DMS79 (cell line): ENCODE measurements around the gene NKX2-3.

ENCODE experiments used
- DNase-seq: peaks from one replicate; lab custom pipeline; 2025; lab: John Stamatoyannopoulos, UW

The NKX2-3 gene

GRCh38 chr10:99532687-99533495 lies at the start of gene NKX2-3:
Gene NKX2-3, plus strand, starts transcription at chr10:99532942. Its CDS starts 190 bp downstream, at chr10:99533132.
- DNase-seq = no peak

DNA sequence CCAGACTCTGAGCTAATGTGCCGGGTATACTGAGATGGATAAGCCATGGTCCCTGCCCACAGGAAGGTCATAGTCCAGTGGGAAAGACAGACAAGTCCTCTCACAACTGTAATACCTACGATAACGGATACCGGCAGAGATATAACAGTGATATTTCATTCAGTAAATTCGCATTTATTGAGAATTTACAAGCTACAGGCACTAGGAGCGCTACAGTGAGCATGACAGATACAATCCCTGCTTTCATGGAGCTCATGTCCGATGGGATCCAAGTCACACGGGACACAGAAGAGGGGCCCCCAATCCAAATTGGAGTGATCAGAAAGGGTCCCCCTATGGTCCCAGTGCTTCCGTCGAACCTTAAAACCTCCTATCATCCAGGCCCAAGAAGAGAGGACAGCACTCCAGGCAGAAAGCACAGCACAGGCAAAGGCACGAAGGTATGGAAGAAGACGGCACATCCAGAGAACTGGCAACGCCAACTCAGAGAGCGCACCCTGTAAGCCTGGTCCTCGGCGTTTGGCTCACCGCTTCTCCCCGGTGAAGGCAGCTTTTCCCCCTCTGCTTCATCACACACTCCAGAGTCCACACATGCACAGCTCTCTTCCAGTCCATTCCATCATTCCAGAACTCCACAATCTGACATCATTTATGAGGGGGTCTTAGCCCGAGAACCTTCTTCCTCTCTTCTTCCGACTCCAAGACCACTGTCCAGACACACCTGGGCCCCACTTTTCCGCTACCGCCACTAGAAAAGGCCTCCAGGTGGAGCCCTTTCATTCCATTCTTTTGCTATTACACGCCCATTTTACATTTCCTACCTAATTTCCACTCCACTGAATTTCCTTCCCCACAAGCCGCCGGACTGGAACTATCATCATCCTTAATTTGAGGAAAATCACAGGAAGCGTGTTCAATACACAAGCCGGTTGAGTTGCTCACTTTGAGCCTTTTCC lies 47.8 kb upstream of the NKX2-3 start:
- no peak for DNase-seq

DNA sequence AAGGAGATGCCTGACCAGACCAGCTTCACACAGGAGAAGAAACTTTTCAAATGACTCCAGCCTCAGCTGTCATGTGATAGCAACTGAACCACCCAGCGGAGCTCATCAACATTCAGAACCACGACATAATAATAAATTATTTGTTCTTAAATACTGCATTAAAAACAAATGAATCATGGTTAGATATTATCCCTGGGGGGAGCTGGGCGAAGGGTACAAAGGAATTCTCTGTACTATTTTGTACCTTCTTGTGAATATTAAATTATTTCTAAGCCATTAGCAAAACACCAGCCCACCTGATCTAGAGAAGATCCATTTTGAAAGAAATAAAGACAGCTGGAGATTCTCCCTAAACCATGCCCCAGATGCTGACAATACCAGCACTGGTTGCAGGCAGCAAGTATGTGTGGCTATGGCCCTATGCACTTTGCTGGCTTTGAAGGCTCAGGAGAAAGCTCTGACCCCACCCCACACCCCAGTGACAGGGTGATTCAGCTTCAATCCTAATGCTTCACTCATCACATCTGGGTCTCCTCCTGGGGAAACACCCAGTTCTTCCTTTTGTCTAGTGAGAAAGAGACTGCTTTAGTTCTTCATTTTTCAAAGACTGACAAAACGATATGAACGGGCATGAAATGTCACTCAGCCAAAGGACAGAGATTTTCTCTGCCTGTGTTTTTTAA lies 45.5 kb upstream of the NKX2-3 start:
- DNase-seq = no peak

DNA sequence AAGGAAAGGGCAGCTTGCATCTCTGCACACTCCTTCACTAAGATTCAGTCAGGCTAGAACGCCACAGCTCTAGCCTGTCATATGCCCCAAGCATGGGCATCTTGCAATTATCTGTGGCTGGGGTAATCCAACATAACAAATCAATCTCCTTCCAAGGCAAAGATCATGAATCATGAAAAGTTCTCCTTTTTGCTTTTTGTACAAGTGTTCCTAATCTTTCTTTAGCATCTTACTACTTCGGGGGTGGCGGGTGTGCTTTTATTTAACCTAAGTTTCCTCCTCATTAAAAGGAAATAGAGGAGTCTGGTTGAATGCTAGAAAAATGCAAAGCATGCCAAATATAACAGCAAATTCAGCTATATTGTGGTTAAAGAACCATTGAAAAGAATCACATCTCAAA lies 43.5 kb upstream of the NKX2-3 start:
- no peak for DNase-seq

GRCh38 chr10:99497343-99498025 lies 35.3 kb upstream of the NKX2-3 start:
- DNase-seq = no peak

DNA sequence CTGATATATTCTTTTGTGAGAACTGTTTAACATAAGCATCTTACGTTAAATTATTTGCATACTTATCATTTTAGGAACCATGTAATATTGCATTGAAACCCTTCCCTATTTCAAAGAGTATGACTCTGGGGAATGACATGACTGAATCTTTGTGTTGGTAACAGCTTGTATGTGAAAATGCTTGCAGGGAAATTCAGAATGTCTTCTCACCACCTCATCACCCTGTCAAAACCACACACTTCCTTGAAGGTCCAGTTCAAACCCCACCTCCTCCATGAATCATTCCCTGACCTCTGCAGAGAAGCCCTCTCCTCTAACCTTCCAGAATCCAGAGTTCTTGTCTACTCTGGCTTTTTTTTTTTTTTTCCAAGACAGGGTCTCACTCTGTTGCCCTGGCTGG lies 26.3 kb upstream of the NKX2-3 start:
- no peak for DNase-seq

DNA sequence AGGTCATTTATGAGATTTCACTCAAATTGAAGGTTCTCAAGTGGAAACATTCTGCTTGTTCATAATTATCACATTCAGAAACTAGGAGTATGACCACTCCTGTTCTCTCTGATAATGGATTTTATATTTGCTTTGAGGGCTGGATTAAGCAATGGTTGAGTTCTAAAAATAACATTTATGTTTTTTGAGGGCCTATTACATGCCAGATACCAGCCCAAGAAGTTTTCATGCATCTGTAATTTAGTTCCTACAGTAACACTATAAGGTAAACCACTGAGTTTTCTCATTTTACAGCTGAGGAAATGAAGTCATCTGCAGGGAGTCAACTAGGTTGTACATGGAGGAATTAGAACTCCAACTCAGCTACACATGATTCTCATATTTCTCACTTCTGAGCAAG lies 25.5 kb upstream of the NKX2-3 start:
- DNase-seq = no peak

- no peak for DNase-seq
These were observed 19.7 kb upstream of the NKX2-3 start for GRCh38 chr10:99513061-99513460.

DNA sequence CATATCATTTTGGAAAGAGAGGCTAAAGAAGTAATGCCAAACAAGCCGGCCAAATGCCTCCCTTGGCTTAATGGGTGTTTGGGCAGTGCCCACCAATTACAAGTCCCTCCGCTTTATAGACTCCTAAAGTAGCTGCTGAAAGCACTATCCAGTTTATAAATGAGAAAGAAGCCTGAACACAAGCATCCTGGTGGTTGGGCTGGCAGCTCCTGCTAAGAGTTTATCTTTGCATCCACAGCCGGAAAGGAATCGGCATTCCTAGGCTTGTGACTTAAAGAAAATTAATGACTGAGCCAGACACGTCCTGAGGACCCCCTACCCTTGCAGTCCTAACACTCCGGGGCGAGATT lies 13.1 kb upstream of the NKX2-3 start:
- no peak for DNase-seq

DNA sequence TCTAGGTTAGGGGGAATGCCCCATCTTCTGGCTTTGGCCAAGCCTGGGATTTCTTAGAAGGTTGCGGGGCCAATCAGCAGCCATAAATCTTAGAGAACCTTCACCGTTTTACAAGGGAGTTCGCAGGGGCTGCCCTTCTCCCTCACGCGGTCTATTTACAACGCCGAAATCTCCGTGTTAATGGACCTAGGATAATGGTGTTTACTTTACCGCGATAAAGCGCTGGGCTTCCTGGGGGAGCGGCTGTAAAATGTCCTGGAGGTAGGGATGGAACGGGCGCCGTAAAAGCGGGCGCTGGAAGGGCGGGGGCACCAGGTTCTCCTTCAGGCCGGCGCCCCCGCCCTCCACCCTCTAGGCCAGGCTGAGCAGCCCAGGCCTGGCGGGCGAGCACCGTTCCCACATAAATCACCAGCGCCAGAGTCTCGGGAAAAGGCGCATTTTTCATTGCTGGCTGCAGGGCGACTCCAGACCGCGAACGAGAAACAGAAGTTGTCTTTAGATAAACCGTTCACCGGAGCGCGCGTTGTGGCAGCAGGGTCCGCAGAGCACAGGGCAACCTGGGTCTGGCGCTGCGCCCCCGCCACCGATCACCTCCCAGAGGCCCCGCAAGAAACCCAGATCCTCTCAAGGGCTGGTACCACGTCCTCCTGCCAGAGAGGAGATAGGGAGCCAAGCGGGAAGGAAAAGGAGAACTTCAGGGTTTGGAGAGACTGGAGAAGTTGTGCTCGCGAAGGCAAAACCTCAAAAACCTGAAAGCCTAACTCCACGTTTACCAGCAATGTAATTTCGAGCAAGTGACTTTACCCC lies 12.5 kb upstream of the NKX2-3 start:
- DNase-seq = no peak

- DNase-seq = no peak
These were observed 11.6 kb upstream of the NKX2-3 start for GRCh38 chr10:99520847-99521764.

GRCh38 chr10:99521765-99522469 lies 10.8 kb upstream of the NKX2-3 start:
- no peak for DNase-seq

DNA sequence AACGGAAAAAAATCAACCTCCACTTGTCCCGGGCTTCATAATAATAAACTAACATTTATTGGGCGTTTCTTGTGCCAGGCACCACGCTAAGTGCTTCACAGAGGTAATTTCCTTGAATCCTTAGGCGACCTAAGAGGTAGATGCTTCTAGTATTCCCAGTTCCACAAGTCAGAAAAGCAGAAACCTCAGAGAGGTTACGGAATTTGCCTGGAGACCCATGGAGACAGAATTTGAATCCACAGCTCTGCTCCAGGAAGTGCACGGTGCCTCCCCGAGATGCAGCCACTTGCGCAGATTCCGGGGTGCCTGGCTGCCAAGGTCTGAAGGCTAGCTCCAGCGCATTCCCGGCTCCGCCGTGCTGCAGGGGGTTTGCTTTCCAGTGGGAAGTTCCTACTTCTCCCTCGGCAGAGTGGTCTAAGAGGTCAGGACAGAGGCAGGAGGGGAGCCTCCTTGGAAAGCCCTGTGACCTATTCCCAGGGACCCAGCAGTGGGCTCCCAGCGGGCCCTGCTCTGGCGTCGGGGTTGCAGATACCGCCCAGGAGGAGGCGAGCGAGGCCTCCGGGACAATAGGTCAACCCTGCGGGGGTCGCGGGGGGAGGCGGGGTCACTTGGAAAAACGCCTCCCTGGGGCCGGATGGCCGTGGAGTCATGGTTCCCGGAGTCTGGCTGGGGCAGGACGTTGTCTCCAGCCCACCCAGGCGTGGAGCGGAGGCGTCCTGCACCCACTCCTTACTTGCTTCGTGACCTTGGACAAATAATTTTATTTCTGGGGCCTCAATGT lies 10.1 kb upstream of the NKX2-3 start:
- DNase-seq = no peak

GRCh38 chr10:99523251-99523773 lies 9.4 kb upstream of the NKX2-3 start:
- DNase-seq = no peak

DNA sequence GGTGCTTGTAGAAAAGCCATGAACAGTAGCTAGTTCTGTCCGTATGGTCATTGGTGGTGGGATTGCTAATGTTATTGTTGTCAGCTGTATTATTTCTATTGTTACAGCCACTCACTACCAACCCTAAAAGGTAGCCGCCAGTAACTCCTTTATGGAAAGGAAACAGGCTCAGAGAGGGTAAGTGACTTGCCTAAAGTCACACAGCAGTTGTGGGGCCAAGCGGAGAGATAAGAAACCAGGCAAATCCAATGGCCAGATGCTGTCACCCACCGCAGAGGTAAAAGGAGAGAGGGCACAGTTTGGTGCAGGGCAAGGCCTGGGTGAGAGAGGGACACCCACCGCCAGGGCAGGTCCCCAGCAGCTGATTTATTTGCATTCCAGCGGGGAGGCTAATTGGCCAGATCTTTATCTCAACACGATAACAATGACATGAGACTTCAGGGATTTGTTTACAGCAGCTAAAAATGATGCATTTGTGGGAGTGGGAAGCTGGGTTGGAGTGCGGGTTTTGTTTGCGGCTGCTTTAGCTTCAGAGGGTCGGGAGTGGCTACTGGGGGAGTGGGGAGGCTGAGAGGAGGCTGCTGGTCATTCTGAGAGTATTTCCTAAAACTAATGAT lies 8.6 kb upstream of the NKX2-3 start:
- DNase-seq = no peak

GRCh38 chr10:99524736-99525380 lies 7.9 kb upstream of the NKX2-3 start:
- no peak for DNase-seq

DNA sequence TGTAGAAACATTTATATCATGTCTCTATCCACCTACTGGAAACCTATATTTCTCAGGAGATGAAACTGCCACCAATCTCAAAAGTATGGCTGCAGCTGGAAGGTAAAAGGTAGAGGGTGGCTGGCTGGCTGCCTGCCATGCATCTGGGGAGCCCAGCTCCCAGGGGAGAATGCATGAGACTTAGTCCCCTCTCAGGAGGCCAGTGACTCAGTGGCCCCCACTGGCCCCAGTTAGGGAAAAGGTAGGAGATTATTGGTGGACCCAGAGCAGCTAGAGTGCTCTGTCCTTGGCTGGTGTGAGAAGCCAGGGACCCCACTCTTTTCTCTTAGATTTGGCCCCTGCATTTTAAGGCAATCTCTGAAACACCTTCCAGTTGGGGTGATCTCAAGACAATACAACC lies 6.8 kb upstream of the NKX2-3 start:
- no peak for DNase-seq
